Upper lobe of left lung (tissue), 4 donors: ENCODE data around the gene LAMB1.

Experiments used
- CTCF ChIP-seq, 6 experiments: fragments of 450-650 bp in 4 of 6; fragments of 200-600 bp in 2 of 6; sonication (generic) in 2 of 6; IDR thresholded peaks; one replicate each; pipeline ENCODE4 v1.5.1; 2016 to 2019; ENCODE audit warnings: antibody characterized with exemption in 6 of 6
- POLR2A ChIP-seq, 4 donors: fragments of 450-650 bp; IDR thresholded peaks; one replicate each; pipeline ENCODE4 v1.5.1; 2016 to 2017; ENCODE audit warnings: antibody characterized with exemption in 4 of 4, mild to moderate bottlenecking in 2 of 4
- POLR2AphosphoS5 ChIP-seq, 2 donors: sonication (generic); formaldehyde crosslinking; IDR thresholded peaks; one replicate each; pipeline ENCODE4 v1.5.1; 2017; ENCODE audit warnings: antibody characterized with exemption in 2 of 2

- TF ChIP-seq POLR2AphosphoS5 (IDR thresholded peaks at IDR 0.05) (no peak), POLR2A (IDR thresholded peaks at IDR 0.05) (no peak), CTCF (IDR thresholded peaks at IDR 0.05) (no peak)
Observed at GRCh38 chr7:107937531-107937930, 65.4 kb downstream of the LAMB1 start.
